LNCAP (cell line): ENCODE data around the gene RILP.

Experiments used
- CTCF ChIP-seq: fragments of 450-650 bp; IDR thresholded peaks from 2 replicates; pipeline ENCODE4 v1.5.1; 2017; ENCODE audit warnings: mild to moderate bottlenecking

Gene RILP

GRCh38 chr17:1649844-1650501 lies at the start of gene RILP:
Gene RILP, minus strand, starts transcription at chr17:1649866. Its CDS starts 62 bp downstream, at chr17:1649804.
- TF ChIP-seq CTCF, result no peak

GRCh38 chr17:1697681-1698080 lies 48.0 kb upstream of the RILP start:
- no peak for TF ChIP-seq CTCF

- TF ChIP-seq CTCF, result no peak
These were observed 45.7 kb upstream of the RILP start for GRCh38 chr17:1695365-1695764.

- TF ChIP-seq CTCF, result no peak
These were observed 43.7 kb upstream of the RILP start for GRCh38 chr17:1693339-1693738.

- no peak for TF ChIP-seq CTCF
These were observed 41.0 kb upstream of the RILP start for GRCh38 chr17:1690544-1691221.

GRCh38 chr17:1686086-1686485 lies 36.4 kb upstream of the RILP start:
- no peak for TF ChIP-seq CTCF

GRCh38 chr17:1684378-1685189 lies 34.9 kb upstream of the RILP start, which contains the start of gene PRPF8:
Gene PRPF8, minus strand, starts transcription at chr17:1684867. Its CDS starts 296 bp downstream, at chr17:1684571.
- no peak for TF ChIP-seq CTCF
